ENCODE results near the gene TBX15.
A peak's percentile ranks its signal among the peaks of the same experiment; 100 is the strongest.

TBX15 gene

DNA sequence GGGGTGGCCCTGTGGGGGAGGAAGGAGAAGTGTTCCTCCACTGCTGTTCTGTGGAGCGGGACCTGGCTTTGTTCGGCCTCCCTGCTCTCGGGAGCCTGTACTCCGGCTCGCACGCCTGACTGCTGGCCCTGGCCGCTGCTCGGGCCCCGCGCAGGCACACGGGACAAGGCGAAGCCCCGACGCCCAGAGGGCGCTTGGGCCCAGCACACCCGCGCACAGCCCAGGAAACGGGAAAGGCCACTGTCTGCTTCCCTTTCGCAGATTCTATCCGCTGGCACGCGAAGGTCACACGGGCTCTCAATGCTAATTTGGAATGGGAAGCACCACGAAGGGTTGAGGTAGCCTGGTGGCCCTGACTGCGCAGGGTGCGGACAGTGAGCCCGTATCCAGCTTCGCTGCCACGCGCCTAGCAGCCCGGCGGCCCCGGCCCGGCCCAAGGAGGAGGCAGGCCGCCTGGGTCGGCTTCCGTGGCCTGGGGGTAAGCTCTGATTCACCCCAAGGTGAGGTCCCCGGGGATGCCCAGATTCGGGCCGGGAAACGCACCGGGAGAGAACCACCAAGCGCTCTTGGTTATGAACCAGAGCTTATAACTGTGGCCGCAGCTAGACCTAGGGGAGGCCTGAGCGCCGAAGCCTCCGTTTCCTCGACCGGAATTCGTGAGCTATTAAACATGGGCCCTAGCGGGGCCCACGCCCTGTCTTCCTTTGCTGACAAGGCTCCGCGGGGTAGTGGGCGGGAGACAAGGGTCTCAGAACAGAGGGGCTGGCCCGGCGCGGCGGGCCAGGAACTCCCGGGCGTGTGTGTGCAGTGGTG is 19.7 kb upstream of the TBX15 start:
- Histone ChIP-seq H3K9me3 (ENCODE audit: control insufficient read depth, low read length) (no peaks in the 10 kb centered on the region), H3K36me3 (ENCODE audit: control insufficient read depth, insufficient read depth, low read length) (no peaks in the 10 kb centered on the region), H3K4me3 (ENCODE audit: low read length) (peak overlapping the region; percentile 42), H3K9ac (ENCODE audit: low read length) (peak overlapping the region; percentile 50), H3K27me3 (ENCODE audit: control insufficient read depth, insufficient read depth, low read length) (peaks cover 80% of the 10 kb centered on the region), H3K4me1 (ENCODE audit: control insufficient read depth, insufficient read depth, low read length) (peaks cover 24% of the 10 kb centered on the region)

DNA sequence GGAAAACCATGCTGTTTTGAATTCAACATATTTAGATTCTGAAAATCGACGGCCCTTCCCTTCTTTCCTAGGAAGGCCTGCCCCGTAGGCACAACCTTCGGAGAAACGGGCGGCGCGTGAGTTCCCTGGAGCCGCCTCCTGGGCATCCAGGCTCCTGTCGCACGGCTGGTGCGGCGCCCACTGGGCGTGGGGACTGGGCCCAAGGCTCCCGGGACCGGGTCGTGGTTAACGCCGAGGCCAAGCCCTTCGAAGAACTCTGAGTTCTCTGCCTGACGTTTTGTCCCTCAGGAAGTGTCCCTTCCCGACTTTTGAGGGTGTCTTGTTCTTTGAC is 19.2 kb upstream of the TBX15 start:
- H3K9me3 ChIP-seq (ENCODE audit: control insufficient read depth, low read length) = no peaks in the 10 kb centered on the region
- H3K4me1 ChIP-seq (ENCODE audit: control insufficient read depth, insufficient read depth, low read length) = peaks cover 30% of the 10 kb centered on the region
- no peaks in the 10 kb centered on the region for H3K36me3 ChIP-seq (ENCODE audit: control insufficient read depth, insufficient read depth, low read length)
- H3K9ac ChIP-seq (ENCODE audit: low read length) = no peak overlapping the region
- H3K4me3 ChIP-seq (ENCODE audit: low read length) = no peak overlapping the region
- H3K27me3 ChIP-seq (ENCODE audit: control insufficient read depth, insufficient read depth, low read length) = peaks cover 85% of the 10 kb centered on the region

DNA sequence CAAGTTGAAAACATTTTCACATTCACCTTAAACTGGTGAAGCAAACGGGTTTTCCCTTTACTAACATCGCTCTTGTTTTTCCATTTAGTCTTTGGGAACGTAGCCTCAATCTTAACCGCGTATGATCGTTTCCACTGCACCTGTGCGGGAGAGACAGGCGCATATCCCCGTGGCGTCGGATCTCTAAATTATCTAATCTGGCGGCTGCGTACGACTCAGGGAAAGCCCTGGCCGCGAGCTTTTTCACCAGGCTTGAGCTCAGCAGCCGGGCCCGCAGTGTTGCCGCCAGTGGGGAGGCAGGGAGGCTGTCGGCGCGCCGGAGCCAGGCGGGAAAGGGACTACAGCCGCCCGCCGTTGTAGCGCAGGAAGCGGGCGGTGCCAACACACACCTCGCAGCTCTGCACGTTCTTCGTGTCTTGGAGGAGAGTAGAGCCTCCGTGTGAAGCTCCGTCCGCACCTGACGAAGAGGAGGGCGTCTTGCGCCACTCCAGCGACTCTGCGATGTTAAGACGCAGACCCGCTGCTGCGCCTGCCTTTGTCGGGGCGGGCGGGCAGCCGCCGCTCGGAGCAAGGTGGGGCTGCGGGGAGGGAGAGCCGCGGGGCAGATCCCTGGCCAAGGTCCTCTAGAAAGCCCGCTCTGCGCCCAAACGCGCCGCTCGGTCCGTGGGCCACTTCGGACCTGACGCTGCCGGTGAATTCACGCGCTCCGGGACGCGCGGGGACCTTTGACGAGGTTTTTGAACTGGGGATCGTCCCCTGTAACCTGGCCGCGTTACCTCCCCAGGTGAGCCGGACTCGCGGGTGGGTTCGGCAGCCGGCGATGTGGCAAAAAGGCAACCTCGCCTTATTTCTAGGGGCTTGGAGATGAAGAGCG is 18.5 kb upstream of the TBX15 start:
- H3K9ac ChIP-seq (ENCODE audit: low read length) = no peak overlapping the region
- peaks cover 32% of the 10 kb centered on the region for H3K4me1 ChIP-seq (ENCODE audit: control insufficient read depth, insufficient read depth, low read length)
- H3K36me3 ChIP-seq (ENCODE audit: control insufficient read depth, insufficient read depth, low read length) = no peaks in the 10 kb centered on the region
- H3K27me3 ChIP-seq (ENCODE audit: control insufficient read depth, insufficient read depth, low read length) = peaks cover 92% of the 10 kb centered on the region
- no peaks in the 10 kb centered on the region for H3K9me3 ChIP-seq (ENCODE audit: control insufficient read depth, low read length)
- H3K4me3 ChIP-seq (ENCODE audit: low read length) = no peak overlapping the region

DNA sequence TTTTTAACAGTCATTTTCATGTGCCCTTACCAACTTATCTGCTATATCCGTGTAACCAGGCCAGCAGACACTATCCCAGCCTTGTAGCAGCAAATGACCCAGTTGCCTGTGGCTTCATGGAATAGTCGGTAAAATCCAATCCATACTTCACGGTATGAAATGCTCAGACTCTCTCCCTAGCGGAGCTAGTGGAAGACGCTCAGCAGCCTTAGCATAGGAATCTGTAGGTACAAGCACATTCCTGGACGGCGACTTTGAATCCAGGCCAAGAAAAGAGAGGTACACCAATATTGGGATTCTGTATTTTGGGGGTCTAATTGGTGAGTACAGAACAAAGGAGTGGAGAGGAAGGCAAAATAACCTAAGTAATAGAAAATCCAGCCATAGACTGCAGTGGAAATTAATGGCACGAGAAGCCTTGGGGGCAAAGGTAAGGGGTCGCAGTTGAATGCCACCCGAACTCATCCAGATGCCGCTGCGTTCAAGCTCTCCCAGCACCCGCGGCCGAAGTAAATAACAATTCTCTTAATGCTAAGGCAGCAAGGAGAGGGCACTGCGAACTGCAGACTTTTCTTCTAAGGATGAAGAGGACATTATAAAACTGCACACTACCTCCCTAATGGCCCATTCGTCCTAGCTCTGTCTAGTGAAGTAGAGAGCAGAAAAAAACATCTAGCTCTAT is 17.7 kb upstream of the TBX15 start:
- Histone ChIP-seq H3K4me3 (ENCODE audit: low read length) (no peak overlapping the region), H3K27me3 (ENCODE audit: control insufficient read depth, insufficient read depth, low read length) (peaks cover 97% of the 10 kb centered on the region), H3K4me1 (ENCODE audit: control insufficient read depth, insufficient read depth, low read length) (peaks cover 36% of the 10 kb centered on the region), H3K36me3 (ENCODE audit: control insufficient read depth, insufficient read depth, low read length) (no peaks in the 10 kb centered on the region), H3K9ac (ENCODE audit: low read length) (no peak overlapping the region), H3K9me3 (ENCODE audit: control insufficient read depth, low read length) (no peaks in the 10 kb centered on the region)

DNA sequence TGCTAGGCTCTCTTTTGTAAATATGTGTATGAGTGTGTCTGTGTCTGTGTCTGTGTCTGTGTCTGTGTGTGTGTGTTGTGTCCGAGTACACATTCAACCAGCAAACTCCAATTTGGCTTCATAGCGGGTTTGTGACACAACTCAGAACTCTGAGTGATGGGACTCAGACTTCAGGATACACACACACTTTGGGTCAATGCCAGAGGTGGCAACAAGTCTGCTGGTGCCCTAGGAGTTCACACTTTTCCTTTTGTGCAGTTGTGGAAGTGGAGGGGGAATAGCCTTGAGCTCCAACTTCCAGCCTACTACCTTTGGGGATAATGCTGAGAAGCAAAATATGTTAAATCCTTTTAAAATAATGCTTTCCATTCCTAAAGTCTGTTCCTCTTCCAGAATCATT is 16.6 kb upstream of the TBX15 start:
- no peak overlapping the region for H3K9ac ChIP-seq (ENCODE audit: low read length)
- no peaks in the 10 kb centered on the region for H3K36me3 ChIP-seq (ENCODE audit: control insufficient read depth, insufficient read depth, low read length)
- no peak overlapping the region for H3K4me3 ChIP-seq (ENCODE audit: low read length)
- no peaks in the 10 kb centered on the region for H3K9me3 ChIP-seq (ENCODE audit: control insufficient read depth, low read length)
- H3K4me1 ChIP-seq (ENCODE audit: control insufficient read depth, insufficient read depth, low read length) = peaks cover 46% of the 10 kb centered on the region
- H3K27me3 ChIP-seq (ENCODE audit: control insufficient read depth, insufficient read depth, low read length) = peaks cover 97% of the 10 kb centered on the region

DNA sequence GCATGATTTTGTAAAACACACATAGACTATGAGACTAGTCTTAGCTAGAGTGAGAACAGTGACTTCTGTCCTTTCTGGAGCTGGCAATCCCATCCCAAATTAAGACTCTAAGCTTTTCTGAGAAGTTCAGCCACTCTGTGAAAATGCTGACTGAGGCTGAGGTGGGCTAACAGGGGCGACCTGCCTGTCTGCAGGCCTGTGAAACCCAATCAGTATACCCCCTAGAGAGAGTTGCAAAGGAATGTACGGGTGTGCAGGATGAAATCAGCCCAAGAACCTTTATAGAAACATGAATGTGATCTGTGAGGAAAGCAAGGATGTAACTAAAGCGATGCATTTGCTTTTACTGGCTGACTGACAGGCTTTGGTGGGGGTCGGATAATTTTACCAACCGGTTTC is 16.0 kb upstream of the TBX15 start:
- peaks cover 97% of the 10 kb centered on the region for H3K27me3 ChIP-seq (ENCODE audit: control insufficient read depth, insufficient read depth, low read length)
- no peak overlapping the region for H3K4me3 ChIP-seq (ENCODE audit: low read length)
- no peak overlapping the region for H3K9ac ChIP-seq (ENCODE audit: low read length)
- no peaks in the 10 kb centered on the region for H3K36me3 ChIP-seq (ENCODE audit: control insufficient read depth, insufficient read depth, low read length)
- H3K4me1 ChIP-seq (ENCODE audit: control insufficient read depth, insufficient read depth, low read length) = peaks cover 46% of the 10 kb centered on the region
- no peaks in the 10 kb centered on the region for H3K9me3 ChIP-seq (ENCODE audit: control insufficient read depth, low read length)

DNA sequence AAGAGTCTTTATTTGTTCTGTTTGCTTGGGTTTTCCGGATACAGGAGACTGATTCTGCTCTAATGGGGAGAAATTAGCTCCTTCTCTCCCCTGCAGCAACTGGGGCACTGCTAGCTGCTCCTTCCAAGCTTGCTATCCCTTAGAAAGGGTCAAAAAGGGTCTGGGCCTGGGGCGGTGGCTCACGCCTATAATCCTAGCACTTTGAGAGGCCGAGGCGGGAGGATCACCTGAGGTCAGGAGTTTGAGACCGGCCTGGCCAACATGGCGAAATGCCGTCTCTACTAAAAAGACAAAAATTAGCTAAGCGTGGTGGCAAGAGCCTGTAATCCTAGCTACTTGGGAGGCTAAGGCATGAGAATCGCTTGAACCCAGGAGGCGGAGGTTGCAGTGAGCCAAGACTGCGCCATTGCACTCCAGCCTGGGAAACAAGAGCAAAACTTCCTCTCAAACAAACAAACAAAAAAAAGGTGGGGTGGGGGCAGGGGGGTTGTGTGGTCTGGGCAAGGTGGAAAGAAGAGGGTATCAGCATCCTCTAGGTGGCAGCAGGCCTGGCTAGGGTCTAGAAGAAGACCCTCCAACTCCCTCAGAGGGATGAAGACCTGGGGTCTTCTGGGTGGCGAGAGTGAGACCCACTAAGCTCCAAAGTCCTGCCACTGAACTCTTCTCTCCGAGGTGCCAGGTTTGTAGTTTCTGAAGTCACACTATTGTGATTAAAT is 15.4 kb upstream of the TBX15 start:
- no peak overlapping the region for H3K9ac ChIP-seq (ENCODE audit: low read length)
- peaks cover 42% of the 10 kb centered on the region for H3K4me1 ChIP-seq (ENCODE audit: control insufficient read depth, insufficient read depth, low read length)
- no peaks in the 10 kb centered on the region for H3K9me3 ChIP-seq (ENCODE audit: control insufficient read depth, low read length)
- H3K36me3 ChIP-seq (ENCODE audit: control insufficient read depth, insufficient read depth, low read length) = no peaks in the 10 kb centered on the region
- no peak overlapping the region for H3K4me3 ChIP-seq (ENCODE audit: low read length)
- peaks cover 97% of the 10 kb centered on the region for H3K27me3 ChIP-seq (ENCODE audit: control insufficient read depth, insufficient read depth, low read length)

DNA sequence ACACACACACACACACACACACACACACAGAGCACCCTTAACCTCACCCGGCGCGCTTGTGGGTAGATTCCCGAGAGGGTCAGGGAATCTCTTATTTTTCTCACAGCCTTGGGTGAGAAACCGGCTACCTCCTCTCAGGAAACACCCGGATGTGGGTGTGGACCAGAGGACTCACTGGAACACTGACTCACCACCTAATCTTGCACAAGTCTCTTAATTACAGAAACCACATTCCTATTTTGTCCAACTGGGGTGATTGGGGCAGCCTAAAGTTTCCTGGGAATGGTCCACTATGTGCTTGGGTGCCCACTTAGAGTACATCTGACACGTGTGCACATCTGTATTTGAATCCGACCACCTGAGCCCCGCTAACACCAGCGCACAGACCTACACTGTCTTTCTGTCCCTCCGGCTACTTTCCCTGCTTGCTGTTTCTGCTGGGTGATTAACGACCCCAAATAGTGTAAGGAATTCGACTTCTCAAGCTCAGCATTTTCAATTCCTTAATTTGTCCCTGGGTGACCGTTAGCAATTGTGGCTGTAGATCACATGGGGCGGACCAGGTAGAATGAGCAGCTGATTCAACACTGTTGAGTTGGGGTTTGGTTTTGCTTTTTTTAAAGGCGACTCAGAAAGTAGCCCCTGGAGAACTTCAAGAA is 14.0 kb upstream of the TBX15 start:
- H3K27me3 ChIP-seq (ENCODE audit: control insufficient read depth, insufficient read depth, low read length) = peaks cover 96% of the 10 kb centered on the region
- no peaks in the 10 kb centered on the region for H3K36me3 ChIP-seq (ENCODE audit: control insufficient read depth, insufficient read depth, low read length)
- peaks cover 28% of the 10 kb centered on the region for H3K4me1 ChIP-seq (ENCODE audit: control insufficient read depth, insufficient read depth, low read length)
- H3K4me3 ChIP-seq (ENCODE audit: low read length) = no peak overlapping the region
- H3K9me3 ChIP-seq (ENCODE audit: control insufficient read depth, low read length) = no peaks in the 10 kb centered on the region
- peak overlapping the region; percentile 49 for H3K9ac ChIP-seq (ENCODE audit: low read length)

DNA sequence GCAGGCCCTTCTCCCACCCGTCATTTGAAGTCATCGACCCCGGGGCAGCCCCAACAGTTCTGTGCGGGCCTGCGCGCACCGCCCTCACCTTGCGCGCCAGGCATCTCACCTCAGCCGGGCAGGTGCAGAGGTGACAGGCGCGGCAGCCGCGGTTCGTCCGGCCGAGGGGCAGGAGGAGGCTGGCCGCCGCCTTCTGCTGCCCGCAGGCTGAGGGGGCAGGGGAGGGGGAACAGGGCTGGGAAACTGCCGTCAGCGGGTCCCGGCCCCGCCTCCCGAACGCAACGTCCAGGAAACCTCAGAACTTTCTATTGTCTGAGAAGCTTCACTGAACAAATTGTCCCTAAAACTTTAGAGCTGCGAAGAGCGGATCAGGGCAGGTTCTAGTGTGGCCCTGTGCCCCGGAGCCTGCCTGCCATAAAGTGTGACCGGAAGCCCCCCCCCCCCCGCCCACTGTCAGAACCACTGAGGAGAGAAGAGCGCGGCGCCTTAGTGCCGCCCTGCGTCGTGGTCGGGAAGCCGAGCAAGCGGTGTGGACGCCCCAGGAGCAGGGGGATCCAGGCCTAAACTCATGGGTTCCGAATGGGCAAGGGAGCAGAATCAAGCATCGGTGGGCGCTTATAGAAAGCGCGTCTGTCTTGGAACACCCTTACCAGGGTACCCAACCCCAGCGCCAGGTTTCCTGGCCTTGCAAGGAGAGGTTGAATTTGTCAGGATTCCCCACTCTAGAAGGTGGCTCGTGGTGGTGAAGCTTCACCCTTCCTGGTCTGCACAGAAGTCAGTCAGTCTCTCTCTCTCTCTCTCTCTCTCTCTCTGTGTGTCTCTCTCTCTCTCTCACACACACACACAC is 13.3 kb upstream of the TBX15 start:
- Histone ChIP-seq H3K4me3 (ENCODE audit: low read length) (no peak overlapping the region), H3K36me3 (ENCODE audit: control insufficient read depth, insufficient read depth, low read length) (no peaks in the 10 kb centered on the region), H3K9me3 (ENCODE audit: control insufficient read depth, low read length) (no peaks in the 10 kb centered on the region), H3K4me1 (ENCODE audit: control insufficient read depth, insufficient read depth, low read length) (peaks cover 25% of the 10 kb centered on the region), H3K9ac (ENCODE audit: low read length) (peak overlapping the region; percentile 49), H3K27me3 (ENCODE audit: control insufficient read depth, insufficient read depth, low read length) (peaks cover 96% of the 10 kb centered on the region)

DNA sequence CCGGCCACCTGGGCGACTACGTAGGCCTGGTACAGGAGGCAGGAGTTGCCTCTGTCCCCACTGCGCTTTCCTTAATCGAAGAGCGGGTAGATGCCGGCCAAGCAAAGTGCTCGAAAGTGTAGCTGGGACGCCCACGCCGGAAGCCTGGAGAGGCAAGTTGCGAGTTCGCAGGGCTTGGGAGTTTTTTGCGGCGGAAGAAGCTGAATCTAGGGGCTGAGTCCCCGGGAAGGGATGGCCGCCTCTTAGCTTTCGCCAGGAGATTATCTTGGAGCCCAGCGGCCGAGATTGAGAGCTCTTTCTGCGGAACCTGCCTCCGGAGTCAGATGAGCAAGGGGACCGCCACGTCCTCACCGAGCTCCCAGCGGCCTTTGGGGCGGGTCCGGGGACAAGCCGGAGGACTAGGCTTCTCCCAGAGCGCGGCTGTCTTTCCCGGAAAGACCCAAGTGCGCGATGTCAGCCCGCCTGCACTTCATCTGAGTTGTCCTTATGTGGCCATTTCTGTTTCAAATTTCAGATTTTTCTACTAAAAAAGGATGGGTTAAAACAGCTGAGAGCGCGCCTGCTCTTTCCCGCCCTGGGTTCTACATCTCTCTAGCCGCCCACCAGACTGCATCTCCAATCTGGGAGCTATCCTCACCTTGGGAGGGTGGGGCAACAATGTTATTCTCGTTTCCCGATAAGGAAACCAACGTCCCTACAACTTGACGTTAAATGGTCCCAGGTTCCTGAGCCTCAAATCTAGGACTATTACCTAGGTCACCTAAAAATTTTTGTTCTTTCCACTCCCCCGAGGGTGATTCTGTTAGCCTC is 12.4 kb upstream of the TBX15 start:
- no peaks in the 10 kb centered on the region for H3K36me3 ChIP-seq (ENCODE audit: control insufficient read depth, insufficient read depth, low read length)
- H3K27me3 ChIP-seq (ENCODE audit: control insufficient read depth, insufficient read depth, low read length) = peaks cover 96% of the 10 kb centered on the region
- no peak overlapping the region for H3K4me3 ChIP-seq (ENCODE audit: low read length)
- no peaks in the 10 kb centered on the region for H3K9me3 ChIP-seq (ENCODE audit: control insufficient read depth, low read length)
- no peak overlapping the region for H3K9ac ChIP-seq (ENCODE audit: low read length)
- peaks cover 25% of the 10 kb centered on the region for H3K4me1 ChIP-seq (ENCODE audit: control insufficient read depth, insufficient read depth, low read length)
